Islet of Langerhans (tissue), 1 donor: Measurements from ENCODE around the gene SMARCAL1.
"Not testable (repeated sequence)": the region's sequence is repeated elsewhere in the genome, so short reads cannot be mapped to it uniquely, and the experiment has no call there.

Experiments used
- FAIRE-seq: peaks from one replicate; lab custom pipeline; 2011; peaks lifted over from hg19 to GRCh38; lab: Jason Lieb, UNC

The SMARCAL1 gene

GRCh38 chr2:216412022-216412999 is at the start of gene SMARCAL1:
TSS of gene SMARCAL1 (plus strand) at chr2:216412484. CDS start at chr2:216414705, 2,221 bp downstream.
- peak; percentile 30 for FAIRE-seq

GRCh38 chr2:216362730-216363129 is 49.6 kb upstream of the SMARCAL1 start:
- FAIRE-seq, result no peak

GRCh38 chr2:216363221-216363620 is 49.1 kb upstream of the SMARCAL1 start:
- no peak for FAIRE-seq

GRCh38 chr2:216365518-216365917 is 46.8 kb upstream of the SMARCAL1 start:
- no peak for FAIRE-seq

GRCh38 chr2:216366777-216367471 is 45.4 kb upstream of the SMARCAL1 start:
- FAIRE-seq, result no peak

- no peak for FAIRE-seq
Measured at GRCh38 chr2:216369821-216370220, 42.5 kb upstream of the SMARCAL1 start.

- no peak for FAIRE-seq
Measured at GRCh38 chr2:216370961-216371712, 41.1 kb upstream of the SMARCAL1 start.

GRCh38 chr2:216371721-216372702 is 40.3 kb upstream of the SMARCAL1 start, which contains the start of gene MARCHF4:
TSS of gene MARCHF4 (minus strand) at chr2:216372483. CDS start at chr2:216370260, 2,223 bp downstream.
- no peak for FAIRE-seq

- no peak for FAIRE-seq
Measured at GRCh38 chr2:216372761-216373291, 39.5 kb upstream of the SMARCAL1 start.

- FAIRE-seq, result peak; percentile 17
Measured at GRCh38 chr2:216373896-216374295, 38.4 kb upstream of the SMARCAL1 start.

- FAIRE-seq, result no peak
Measured at GRCh38 chr2:216375286-216375685, 37.0 kb upstream of the SMARCAL1 start.

GRCh38 chr2:216379977-216380376 is 32.3 kb upstream of the SMARCAL1 start:
- FAIRE-seq, result no peak

GRCh38 chr2:216384409-216384808 is 27.9 kb upstream of the SMARCAL1 start:
- not testable (repeated sequence) for FAIRE-seq

GRCh38 chr2:216385478-216385877 is 26.8 kb upstream of the SMARCAL1 start:
- no peak for FAIRE-seq

- no peak for FAIRE-seq
Measured at GRCh38 chr2:216387262-216387661, 25.0 kb upstream of the SMARCAL1 start.

GRCh38 chr2:216388046-216388884 is 24.0 kb upstream of the SMARCAL1 start:
- FAIRE-seq, result no peak

- no peak for FAIRE-seq
Measured at GRCh38 chr2:216389570-216389969, 22.7 kb upstream of the SMARCAL1 start.

- no peak for FAIRE-seq
Measured at GRCh38 chr2:216391401-216391800, 20.9 kb upstream of the SMARCAL1 start.

GRCh38 chr2:216392018-216392562 is 20.2 kb upstream of the SMARCAL1 start:
- FAIRE-seq, result no peak
